ENCODE measurements around the gene COG8.

Gene COG8

DNA sequence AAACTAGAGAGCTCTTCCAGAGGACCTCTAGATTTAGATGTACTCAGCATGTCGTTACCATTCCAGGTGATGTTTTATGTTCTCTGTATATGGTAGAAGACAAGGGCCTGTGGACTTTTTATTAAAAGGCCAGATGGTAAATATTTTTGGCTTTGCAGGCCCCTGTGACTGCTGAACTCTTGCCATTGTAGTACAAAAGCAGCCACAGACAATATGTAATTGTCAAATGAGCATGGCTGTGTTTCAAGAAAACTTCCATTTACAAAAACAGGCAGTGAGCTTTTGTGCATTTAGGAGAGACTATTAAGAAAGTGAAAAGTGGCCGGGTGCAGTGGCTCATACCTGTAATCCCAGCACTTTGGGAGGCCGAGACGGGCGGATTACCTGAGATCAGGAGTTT lies 4.8 kb upstream of the COG8 start:
- no peak for DNase-seq

DNA sequence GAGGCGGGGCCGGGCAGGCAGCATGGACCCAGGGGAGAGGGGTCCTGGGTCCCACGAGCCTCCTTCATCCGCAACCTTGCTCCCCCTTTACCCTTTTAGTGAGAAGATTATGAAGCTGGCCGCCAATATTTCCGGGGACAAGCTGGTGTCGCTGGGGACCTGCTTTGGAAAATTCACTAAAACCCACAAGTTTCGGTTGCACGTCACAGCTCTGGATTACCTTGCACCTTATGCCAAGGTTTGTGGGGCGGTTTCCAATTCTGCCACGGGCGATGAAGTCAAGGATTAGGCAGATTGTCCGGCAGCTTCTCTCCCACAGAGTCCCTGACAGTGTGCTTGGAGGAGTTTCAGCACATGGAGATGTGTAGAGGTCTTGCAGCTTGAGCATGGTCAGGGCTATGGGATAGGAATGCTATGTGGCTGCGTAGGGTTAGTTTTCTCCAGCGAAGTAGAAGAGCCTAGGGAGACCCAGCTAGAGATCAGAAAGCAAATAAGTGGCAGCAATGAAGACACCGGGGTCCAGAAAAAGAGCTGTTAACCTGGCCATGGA lies 806 bp upstream of the COG8 start:
- no peak for DNase-seq

DNA sequence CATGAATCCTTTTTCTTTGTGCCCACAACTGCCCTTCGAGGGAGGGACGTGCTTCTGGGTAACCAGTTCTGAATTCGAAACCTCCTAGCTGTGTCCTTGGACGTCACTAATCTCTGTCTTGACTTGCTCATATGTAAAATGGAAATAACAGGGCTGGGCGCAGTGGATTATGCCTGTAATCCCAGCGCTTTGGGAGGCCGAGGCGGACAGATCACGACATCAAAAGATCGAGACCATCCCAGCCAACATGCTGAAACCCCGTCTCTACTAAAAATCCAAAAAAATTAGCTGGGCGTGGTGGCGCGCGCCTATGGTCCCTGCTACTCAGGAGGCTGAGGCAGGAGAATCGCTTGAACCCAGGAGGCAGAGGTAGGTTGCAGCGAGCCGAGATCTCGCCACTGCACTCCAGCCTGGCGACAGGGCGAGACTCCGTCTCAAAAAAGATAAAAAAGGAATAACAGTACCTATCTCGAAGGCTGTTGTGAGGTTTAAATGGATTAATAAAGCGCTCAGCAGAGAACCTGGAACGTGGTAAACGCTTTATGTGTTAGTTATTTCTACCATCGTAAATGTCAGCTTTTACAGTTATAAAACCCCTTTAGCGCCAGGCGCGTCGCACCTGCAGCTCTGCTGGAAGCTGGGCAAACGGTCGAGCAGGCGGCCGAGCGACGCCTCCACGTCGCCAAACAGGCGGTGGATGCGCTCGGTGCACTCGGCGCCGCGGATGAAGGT lies 641 bp downstream of the COG8 start:
- DNase-seq, result no peak

DNA sequence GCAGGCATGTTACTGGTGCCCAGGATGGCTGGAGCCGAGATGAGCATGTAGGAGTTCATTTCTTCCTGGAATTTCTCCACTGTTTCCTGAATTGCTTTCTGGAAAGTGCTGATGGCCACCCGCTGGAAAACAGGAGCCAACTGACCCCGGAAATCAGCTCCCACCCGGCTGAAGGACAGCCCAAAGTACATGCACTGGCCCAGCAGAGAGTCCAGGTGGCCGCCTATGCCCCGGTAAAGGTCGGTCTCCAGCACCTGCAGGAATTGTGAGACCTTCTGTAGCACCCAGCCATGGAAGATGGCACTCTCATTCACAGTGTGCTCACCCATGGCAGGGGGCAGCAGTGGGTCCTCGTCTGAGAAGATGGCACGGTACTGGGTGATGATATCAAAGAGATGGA lies 4.7 kb downstream of the COG8 start:
- DNase-seq, result no peak

DNA sequence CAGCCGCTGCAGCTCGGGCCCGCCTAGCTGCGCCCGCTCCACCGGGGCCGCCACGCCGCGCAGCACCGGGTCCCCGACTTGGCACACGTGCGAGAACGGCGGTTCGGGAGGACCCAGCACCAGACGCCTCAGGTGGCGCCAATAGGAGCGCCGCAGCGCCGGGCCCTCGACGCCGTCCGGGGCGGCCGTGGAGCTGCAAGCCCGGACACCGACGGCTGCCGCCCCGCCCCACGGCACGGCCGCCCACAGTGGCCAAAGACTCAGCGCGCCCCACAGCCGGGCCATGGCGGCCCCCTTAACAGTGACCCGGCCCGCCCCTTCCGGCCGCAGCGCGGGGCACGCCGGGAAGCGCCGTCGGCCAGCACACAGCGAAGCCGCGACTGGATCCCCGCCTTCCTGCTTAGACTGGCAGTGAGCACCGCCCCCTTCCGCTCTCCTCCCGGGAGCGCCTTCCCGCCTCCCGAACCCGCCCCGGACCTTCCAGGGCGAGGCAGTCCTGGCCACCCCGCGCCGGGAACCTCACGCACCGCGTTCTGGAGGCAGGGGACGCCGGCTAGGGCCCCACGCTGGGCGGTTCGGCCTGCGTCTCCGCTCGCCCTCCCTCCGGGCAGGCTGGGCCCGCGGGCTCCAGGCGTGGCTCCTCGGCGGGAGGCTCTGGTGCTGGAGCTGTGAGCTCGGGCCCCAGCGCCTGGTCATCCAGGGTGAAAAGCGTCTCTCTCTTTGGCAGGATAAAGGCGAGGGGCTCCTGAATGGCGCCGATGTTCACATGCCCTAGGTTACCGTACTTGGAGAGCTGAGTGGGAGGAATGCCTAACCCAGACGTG lies 8.9 kb downstream of the COG8 start, which contains the start of gene PDF:
PDF (minus strand) TSS at position 303 of the 824 bp plus-strand sequence; CDS start at position 285, 18 bp downstream.
- peak; percentile 91 for DNase-seq

DNA sequence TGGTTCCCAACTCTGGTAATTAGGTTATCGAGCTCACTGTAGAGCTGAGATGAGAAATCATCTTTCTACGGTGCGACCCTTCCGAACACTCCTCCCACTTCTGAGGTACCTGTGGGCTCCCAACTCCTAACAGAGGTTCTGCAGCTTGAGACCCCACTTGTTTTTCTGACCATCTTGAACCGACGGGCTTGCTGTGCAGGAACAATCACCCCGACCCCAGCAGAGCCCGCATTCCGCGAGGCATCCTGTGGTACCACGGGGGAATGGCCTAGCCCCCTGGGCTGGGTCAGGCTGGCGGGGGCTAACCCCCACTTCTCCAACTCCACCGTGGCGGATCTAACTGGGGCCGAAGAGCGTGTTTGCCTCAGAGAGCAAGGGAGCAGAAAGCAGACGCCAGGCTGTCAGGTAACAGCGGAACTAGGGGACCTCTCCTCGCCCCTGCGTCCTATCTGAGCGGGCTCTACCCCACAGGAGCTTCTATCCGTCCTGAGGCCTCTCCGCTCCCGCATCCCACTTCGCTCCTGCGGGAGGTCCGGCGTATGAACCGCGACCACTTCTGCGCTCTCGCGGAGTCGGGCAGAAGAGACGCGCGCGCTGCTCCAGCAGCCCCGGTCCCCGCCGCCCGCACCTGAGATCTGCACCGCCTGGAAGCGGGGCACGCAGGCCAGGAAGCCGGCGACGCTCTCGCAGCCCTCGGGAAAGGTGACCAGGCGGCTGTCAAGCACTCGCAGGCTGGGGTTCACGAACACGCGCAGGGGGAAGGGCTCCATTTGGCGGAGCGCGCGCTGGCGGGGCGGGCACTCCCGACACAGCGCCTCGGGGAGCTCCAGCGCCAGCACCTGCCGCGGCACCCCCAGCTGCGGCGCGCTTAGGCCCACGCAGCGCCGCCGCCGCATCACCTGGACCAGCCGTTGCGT lies 9.7 kb downstream of the COG8 start:
- DNase-seq, result no peak

DNA sequence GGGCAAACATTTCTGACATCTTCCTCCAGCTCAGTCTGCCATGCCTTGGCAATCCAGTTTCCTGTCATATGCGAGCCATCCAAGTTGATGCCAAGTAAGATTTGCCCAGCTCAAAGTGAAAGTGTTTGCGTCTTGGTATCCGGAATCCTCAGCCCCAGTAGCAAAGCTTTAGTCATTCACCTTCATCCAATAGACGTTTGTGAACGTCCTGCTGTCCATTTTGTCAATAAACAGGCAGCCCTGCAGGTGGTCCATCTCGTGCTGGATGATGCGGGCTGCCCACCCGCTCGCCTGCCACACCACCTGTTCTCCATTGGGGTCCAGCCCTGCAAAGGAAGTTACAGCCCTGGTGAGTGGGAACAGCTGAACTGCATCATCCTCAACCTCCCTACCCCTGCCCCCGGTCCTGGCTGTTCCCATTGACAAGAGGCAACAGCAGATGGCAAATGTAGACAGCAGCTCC lies 10.5 kb downstream of the COG8 start:
- DNase-seq, result no peak

DNA sequence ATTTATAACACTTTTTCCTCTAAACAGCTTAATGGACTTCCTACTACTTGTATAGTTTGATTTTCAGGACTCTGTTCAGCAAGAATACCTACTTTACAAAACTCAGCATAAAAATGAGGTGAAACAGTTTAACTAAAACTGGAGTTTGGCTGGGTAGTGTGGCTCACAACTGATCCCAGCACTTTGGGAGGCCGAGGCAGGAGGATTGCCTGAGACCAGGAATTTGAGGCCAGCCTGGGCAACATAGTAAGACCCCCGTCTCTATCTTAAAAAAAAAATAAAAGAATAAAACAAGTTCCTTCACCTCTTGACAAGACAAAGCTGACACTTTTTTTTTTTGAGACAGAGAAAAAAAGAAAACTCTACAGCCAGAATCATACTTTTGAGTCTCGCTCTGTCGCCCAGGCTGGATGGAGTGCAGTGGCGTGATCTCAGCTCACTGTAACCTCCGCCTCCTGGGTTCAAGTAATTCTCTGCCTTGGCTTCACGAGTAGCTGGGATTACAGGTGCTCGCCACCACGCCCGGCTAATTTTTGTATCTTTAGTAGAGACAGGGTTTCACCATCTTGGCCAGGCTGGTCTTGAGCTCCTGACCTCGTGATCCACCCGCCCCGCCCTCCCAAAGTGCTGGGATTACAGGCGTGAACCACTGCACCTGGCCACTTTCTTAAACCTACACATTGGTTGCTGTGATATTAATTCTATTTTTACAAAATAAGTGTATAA lies 11.6 kb downstream of the COG8 start:
- no peak for DNase-seq

DNA sequence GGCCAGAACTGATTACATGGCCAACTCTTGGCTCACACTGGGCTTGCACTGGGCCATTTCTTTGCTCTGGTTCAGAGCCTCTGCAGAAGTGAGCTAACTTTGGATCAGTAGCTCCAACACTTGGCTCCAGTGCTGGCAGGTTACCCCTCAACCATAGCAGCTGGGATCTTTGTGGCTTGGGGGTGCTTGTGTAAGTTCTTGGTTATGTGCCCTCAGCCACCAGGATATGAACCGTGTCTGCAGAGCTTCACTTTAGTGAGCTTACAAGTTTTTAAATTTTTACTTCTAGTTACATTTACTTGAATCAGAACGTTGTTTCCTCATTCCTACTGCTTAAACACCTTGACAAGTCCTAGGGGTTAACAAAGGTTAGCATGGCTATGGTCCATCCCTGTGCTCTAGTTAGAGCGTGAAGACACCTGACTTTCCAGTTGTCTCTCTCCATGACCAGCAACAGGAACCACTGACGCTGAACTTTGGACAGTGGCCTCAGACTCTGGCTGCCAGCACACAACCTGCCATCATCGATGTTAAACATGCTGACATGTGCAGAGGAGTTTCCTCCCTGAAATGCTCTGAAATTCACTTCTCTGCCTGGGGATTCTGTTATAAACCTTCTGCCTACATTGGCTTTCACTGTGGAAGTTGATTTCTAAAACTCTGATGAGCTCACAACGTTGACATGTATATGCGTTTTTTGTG lies 13.0 kb downstream of the COG8 start:
- no peak for DNase-seq

DNA sequence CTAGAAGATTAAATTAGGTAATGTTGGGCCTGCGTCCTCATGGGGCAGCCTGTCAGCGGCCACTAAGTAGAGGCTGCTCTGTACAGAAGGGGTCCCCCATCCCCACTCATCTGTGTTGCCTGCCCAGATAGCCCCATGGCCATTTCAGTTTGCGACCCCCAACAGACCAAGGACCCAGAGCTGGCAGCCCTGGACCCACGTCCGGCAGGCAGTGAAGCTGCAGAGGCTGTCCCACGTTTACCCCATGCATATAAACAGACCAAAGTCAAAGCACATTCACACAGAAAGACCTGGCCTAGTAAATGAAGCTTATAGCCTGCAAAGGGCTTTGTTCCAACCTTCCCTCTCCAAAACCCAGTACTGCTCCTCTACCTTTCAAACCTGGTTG lies 13.6 kb downstream of the COG8 start:
- DNase-seq, result no peak

DNA sequence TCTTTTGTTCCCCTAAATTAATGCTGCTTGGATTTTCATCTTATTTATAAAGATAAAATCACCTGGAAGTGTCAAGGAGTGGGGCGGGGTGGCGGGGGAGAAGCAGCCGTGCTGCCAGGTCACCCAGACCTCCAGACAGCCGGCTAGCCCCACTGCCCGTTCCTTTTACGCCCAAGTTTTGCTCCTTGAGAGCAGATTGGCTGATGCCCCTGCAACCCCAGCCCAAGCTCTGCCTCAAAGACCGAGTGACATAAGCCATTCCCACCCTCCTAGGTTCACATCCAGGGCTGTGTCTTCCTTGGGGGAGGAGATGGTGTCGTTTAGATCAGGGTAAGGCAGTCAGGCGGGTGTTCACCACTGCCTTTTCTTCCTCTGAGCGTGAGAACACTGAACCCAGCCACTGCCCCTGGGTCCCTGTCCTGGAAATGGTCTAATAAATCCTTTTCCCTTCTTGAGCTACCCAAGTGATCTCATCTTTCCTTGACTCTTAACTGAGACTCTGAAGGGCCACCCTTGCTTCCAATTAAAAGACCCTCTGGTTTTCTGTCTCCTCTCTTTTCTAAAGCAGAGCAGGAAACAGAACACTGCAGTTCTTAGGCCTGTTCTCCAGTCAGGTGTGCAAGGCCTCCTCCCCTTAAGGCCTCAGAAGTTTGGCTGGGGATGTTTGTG lies 14.6 kb downstream of the COG8 start:
- no peak for DNase-seq

DNA sequence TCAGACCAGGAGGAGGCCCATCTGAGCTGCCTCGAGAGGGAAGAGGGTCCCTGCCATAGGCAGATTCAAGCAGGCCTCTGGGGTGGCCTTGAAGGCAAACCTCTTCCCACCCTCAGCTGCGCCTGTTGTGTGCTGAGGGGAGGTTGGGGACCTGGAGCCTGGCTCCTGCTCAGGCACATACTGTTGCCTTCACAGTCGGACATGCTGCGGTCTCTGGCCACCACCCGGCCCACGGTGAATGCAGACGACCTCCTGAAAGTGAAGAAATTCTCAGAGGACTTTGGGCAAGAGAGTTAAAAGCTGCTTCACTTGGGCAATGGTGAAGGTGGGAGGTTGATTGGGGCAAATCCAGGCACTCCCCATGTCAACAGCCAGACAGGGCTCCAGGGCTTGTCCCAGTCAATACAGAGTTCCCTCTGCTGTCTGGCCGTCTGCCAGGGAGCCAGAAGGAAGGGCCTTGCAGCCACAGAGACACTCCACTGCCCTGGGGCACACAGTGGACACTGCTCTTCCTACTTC lies 15.3 kb downstream of the COG8 start:
- peak; percentile 22 for DNase-seq

DNA sequence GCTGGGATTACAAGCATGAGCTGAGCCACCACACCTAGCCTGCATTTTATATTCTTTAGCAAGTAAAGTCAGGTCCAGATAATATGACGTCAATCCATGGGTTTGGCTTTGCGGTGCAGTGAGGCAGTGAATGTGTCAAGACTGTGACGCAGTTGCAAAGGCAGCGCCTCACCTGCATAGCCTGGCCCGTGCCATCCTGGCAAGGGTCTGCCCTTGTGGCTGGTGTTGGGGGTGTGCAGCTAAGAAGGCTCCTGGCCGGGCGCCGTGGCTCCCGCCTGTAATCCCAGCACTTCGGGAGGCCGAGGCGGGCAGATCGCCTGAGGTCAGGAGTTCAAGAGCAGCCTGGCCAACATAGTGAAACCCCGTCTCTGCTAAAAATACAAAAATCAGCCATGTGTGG lies 15.9 kb downstream of the COG8 start:
- DNase-seq, result no peak

DNA sequence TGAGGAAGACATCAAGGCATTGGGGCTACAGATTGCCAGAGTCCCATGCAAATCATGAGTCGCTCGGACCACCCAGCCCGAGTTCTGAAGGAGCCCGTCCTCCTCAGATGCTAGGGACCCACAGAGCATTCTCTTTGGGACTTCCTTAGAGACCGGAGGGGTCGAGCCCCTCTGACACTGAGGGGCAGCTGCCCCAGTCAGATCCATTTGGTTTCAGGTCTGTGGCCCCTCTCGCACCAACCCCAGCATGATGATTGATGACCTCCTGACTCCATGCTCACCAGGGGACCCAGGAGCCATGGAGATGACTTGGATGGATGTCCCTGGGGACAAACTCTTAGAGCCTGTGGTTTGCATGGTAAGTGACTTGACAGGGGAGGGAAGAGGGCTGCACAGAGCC lies 17.0 kb downstream of the COG8 start:
- DNase-seq, result no peak

DNA sequence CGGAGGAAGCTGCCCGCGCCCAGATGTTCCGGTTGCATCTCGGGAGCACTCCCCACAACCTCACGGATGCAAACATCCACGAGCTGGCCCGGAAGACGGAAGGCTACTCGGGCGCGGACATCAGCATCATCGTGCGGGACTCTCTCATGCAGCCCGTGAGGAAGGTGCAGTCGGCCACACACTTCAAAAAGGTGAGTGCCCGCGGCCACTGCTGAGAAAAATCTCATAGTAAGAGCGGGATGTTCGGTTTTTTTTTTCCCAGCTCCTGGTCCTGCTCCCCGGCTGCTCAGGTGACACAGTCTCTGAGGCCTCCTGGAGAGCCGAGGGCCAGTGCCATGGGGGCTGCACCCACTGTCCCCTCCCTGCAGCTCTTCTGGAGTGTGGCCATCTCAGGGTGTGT lies 18.3 kb downstream of the COG8 start:
- DNase-seq, result no peak

DNA sequence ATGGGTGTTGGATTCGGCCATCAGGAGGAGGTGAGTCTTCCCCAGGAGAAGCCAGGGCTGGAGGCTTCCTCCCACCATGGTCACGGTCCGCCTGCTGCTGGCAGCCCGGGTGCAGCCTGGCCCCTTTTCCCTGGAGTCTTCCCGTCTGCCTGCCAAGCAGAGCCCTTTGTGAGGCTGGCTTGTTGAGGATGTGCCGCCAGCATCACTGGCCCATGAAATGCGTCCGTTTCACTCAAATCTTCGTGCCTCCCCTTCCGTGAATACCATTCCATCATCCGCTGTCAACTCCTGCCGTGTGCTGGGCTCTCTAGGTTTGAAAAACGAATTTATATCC lies 18.7 kb downstream of the COG8 start:
- DNase-seq, result no peak

DNA sequence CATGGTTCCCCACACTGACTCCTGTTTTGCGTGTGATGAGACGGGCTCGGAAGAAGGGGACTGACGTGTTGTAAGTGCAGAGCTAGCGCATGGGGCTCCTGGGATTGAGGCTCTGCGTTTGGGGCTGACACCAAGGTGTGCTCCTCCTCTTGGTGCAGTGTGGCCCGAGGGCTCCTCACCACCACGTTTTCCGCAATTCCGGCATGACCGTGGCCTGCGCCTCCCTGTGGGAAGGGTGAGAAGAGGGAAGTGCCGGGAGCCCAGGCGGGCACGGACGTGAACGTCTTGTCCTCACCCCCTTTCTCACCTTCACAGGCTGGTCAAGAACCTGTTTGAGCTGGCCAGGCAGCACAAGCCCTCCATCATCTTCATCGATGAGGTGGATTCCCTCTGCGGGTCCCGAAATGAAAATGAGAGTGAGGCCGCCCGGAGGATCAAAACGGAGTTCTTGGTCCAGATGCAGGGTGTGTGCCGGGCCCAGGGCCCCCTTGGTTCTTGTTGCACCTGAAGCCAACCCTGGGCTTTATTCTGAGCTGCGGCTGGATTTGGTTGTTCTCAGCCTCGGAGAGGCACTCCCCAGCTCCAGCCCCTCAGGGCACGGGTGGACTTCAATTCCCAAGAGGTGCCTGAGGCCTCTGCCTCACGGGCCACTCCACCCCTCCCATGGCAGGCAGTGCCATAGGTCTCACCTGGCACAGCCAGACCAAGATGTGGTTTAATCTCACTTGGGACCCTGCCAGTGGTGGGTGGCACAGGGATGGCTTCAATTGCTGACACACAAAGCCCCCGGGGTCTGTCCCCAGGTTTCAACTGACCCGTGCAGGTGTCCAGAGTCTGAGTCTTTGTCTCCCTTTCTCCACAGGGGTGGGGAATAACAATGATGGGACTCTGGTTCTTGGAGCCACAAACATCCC lies 19.3 kb downstream of the COG8 start:
- no peak for DNase-seq

DNA sequence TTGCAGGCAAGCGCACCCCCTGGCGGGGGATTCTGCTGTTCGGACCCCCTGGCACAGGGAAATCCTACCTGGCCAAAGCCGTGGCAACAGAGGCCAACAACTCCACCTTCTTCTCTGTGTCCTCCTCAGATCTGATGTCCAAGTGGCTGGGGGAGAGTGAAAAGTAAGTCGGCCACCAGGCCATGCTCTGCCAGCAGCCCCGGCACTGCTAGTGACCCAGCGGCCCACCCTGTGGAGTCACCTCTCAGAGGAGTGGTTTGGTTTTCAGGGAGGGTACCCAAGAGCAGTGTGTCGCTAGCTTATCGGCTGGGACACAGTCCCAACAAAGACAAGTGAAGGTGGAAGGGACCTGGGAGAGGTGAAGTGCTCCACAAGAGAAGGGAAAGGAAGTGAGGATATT lies 20.0 kb downstream of the COG8 start:
- DNase-seq, result no peak

DNA sequence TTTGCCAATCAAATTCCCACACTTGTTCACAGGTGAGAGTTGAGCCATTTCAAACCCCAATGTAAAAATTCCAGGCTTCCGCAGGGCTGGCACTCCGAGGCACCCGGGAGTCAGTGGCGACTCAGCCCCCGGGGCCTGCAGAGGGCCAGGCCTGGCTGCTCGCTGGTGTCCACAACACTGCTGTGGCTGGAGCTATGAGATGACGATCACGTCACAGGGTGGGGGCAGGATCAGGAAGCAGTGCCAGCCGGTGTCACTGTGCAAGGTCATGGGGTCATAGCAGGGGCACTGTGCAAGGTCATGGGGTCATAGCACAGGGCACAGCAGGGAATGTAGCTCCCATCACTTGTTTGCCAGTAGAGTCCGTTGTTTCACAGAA lies 20.5 kb downstream of the COG8 start:
- no peak for DNase-seq
